Osteoblast (primary cell): ENCODE results near the gene MALAT1. TPM values are rescaled to one million over a fixed set of nuclear protein-coding genes. Genes with fewer than 3 reads are reported as not detected.
"Not testable (repeated sequence)": the region's sequence is repeated elsewhere in the genome, so short reads cannot be mapped to it uniquely, and the experiment has no call there.

ENCODE experiments used
- DNase-seq: peaks from one replicate; pipeline ENCODE4 v3.0.0; 2011; ENCODE audit warnings: low spot score, mixed read lengths; ENCODE audit not compliant: insufficient read length; ENCODE audit errors: missing footprints
- H2AFZ ChIP-seq: 2 replicates; pipeline ENCODE4 v1.6.0; 2011; ENCODE audit warnings: mild to moderate bottlenecking, low read length
- H3K27ac ChIP-seq: 2 replicates; pipeline ENCODE4 v1.5.1; 2011; ENCODE audit warnings: mild to moderate bottlenecking, low read depth, low read length, moderate library complexity
- H3K27me3 ChIP-seq: 2 replicates; pipeline ENCODE4 v1.6.0; 2012; ENCODE audit warnings: mild to moderate bottlenecking, control low read depth, inconsistent platforms, low read length, moderate library complexity; ENCODE audit not compliant: insufficient read depth
- H3K36me3 ChIP-seq: 2 replicates; pipeline ENCODE4 v1.5.1; 2011; ENCODE audit warnings: mild to moderate bottlenecking, low read length, control low read depth, moderate library complexity; ENCODE audit not compliant: insufficient read depth
- H3K4me1 ChIP-seq: 2 replicates; pipeline ENCODE4 v1.5.1; 2011; ENCODE audit warnings: mild to moderate bottlenecking, low read length, control low read depth, moderate library complexity; ENCODE audit not compliant: insufficient read depth
- H3K4me2 ChIP-seq: 2 replicates; pipeline ENCODE4 v1.6.0; 2011; ENCODE audit warnings: mild to moderate bottlenecking, low read length; ENCODE audit not compliant: insufficient read depth
- H3K4me3 ChIP-seq: fragments of 200-600 bp; sonication (generic); 3 replicates; pipeline ENCODE4 v1.5.1; 2012; ENCODE audit warnings: mild to moderate bottlenecking, low read length, inconsistent platforms; ENCODE audit not compliant: insufficient read depth
- H3K79me2 ChIP-seq: 2 replicates; pipeline ENCODE4 v1.6.0; 2012; ENCODE audit warnings: mild to moderate bottlenecking, low read length, control low read depth, inconsistent platforms; ENCODE audit not compliant: insufficient read depth
- H3K9me3 ChIP-seq: 2 replicates; pipeline ENCODE4 v1.5.1; 2011; ENCODE audit warnings: low read depth, low read length, control low read depth
- H4K20me1 ChIP-seq: 2 replicates; pipeline ENCODE4 v1.6.0; 2012; ENCODE audit warnings: mild to moderate bottlenecking, low read length, control low read depth; ENCODE audit not compliant: insufficient read depth
- CTCF ChIP-seq: IDR thresholded peaks from 2 replicates; pipeline ENCODE4 v1.5.1; 2011; ENCODE audit warnings: mild to moderate bottlenecking, low read depth, low read length, moderate library complexity; ENCODE audit errors: extremely low read depth
- total RNA-seq: library from RNA; depleted of rRNA; stranded (reverse); fragments of >200 nt; gene quantifications from 2 replicates; pipeline ENCODE4 v1.2.3, GENCODE V29; 2012

Gene MALAT1
- total RNA-seq, 1 donor, result 19,002 TPM

- Histone ChIP-seq H3K4me2 (no peak overlapping the region), H3K27me3 (no peaks in the 10 kb centered on the region), H3K4me1 (peaks cover 16% of the 10 kb centered on the region), H3K79me2 (peaks cover 25% of the 10 kb centered on the region), H2AFZ (no peak overlapping the region), H4K20me1 (no peaks in the 10 kb centered on the region), H3K4me3 (no peak overlapping the region), H3K9me3 (no peaks in the 10 kb centered on the region), H3K27ac (no peak overlapping the region), H3K36me3 (no peaks in the 10 kb centered on the region)
- DNase-seq, result peak; percentile 81
- peak; percentile 46 for TF ChIP-seq CTCF
Observed at GRCh38 chr11:65468874-65469333, 29.9 kb upstream of the MALAT1 start.

- peak; percentile 41 for DNase-seq
- H3K9me3 ChIP-seq, result no peaks in the 10 kb centered on the region
- H3K27me3 ChIP-seq, result no peaks in the 10 kb centered on the region
- H4K20me1 ChIP-seq, result no peaks in the 10 kb centered on the region
- peak overlapping the region; percentile 100 for H3K27ac ChIP-seq
- no peak overlapping the region for H3K4me2 ChIP-seq
- no peak overlapping the region for H3K4me3 ChIP-seq
- peaks cover 16% of the 10 kb centered on the region for H3K4me1 ChIP-seq
- H3K36me3 ChIP-seq, result no peaks in the 10 kb centered on the region
- H3K79me2 ChIP-seq, result peaks cover 38% of the 10 kb centered on the region
- no peak overlapping the region for H2AFZ ChIP-seq
- TF ChIP-seq CTCF, result no peak
Observed at GRCh38 chr11:65470433-65471049, 28.3 kb upstream of the MALAT1 start.

- Histone ChIP-seq H3K4me3 (peak overlapping the region; percentile 61), H2AFZ (no peak overlapping the region), H3K36me3 (no peaks in the 10 kb centered on the region), H3K79me2 (peaks cover 47% of the 10 kb centered on the region), H3K4me2 (peak overlapping the region; percentile 77), H3K27ac (peak overlapping the region; percentile 100), H4K20me1 (no peaks in the 10 kb centered on the region), H3K4me1 (peaks cover 20% of the 10 kb centered on the region), H3K9me3 (no peaks in the 10 kb centered on the region), H3K27me3 (no peaks in the 10 kb centered on the region)
- peak; percentile 83 for DNase-seq
- TF ChIP-seq CTCF, result peak; percentile 63
Observed at GRCh38 chr11:65471447-65471891, 27.4 kb upstream of the MALAT1 start.

- not testable (repeated sequence) for H3K36me3 ChIP-seq, H4K20me1 ChIP-seq, H2AFZ ChIP-seq, H3K9me3 ChIP-seq, H3K27me3 ChIP-seq, H3K4me3 ChIP-seq, DNase-seq
- Histone ChIP-seq H3K4me2 (peak overlapping the region; percentile 77), H3K79me2 (peaks cover 60% of the 10 kb centered on the region), H3K27ac (peak overlapping the region; percentile 100), H3K4me1 (peaks cover 27% of the 10 kb centered on the region)
Observed at GRCh38 chr11:65472588-65473277, 26.1 kb upstream of the MALAT1 start.
